Measurements from ENCODE around the gene ACTR5.

The ACTR5 gene

GRCh38 chr20:38725931-38726803, 22.1 kb upstream of the ACTR5 start:
- Mint-ChIP-seq H3K4me3 (peak overlapping the region; percentile 61), H3K36me3 (peaks cover 27% of the 10 kb centered on the region), H3K27ac (no peak overlapping the region), H3K9me3 (no peaks in the 10 kb centered on the region), H3K4me1 (peaks cover 72% of the 10 kb centered on the region)
- ATAC-seq (peak; percentile 53), DNase-seq (ENCODE audit: low spot score in 2 of 2) (peak; percentile 24 to 77)

- DNase-seq (ENCODE audit: low spot score in 2 of 2) (peak; percentile 55 to 84), ATAC-seq (peak; percentile 40)
- Mint-ChIP-seq H3K4me1 (peaks cover 80% of the 10 kb centered on the region), H3K9me3 (no peaks in the 10 kb centered on the region), H3K36me3 (peaks cover 27% of the 10 kb centered on the region), H3K4me3 (peak overlapping the region; percentile 61), H3K27ac (no peak overlapping the region)
Measured at GRCh38 chr20:38726804-38727606, 21.3 kb upstream of the ACTR5 start.

- Mint-ChIP-seq H3K9me3 (no peaks in the 10 kb centered on the region), H3K27ac (no peak overlapping the region), H3K4me1 (peaks cover 80% of the 10 kb centered on the region), H3K4me3 (peak overlapping the region; percentile 61), H3K36me3 (peaks cover 27% of the 10 kb centered on the region)
- ATAC-seq (no peak), DNase-seq (ENCODE audit: low spot score in 2 of 2) (peak in 1 of 2 donors; percentile 60)
Measured at GRCh38 chr20:38727607-38728190, 20.6 kb upstream of the ACTR5 start.

GRCh38 chr20:38728191-38728781, 20.0 kb upstream of the ACTR5 start:
- Mint-ChIP-seq H3K36me3 (peaks cover 27% of the 10 kb centered on the region), H3K27ac (no peak overlapping the region), H3K4me3 (peak overlapping the region; percentile 61), H3K4me1 (peaks cover 76% of the 10 kb centered on the region), H3K9me3 (no peaks in the 10 kb centered on the region)
- DNase-seq (ENCODE audit: low spot score in 2 of 2) (no peak), ATAC-seq (no peak)

GRCh38 chr20:38728911-38729642, 19.2 kb upstream of the ACTR5 start:
- H3K9me3 Mint-ChIP-seq: no peaks in the 10 kb centered on the region
- peaks cover 27% of the 10 kb centered on the region for H3K36me3 Mint-ChIP-seq
- H3K27ac Mint-ChIP-seq: no peak overlapping the region
- ATAC-seq: no peak
- DNase-seq (ENCODE audit: low spot score in 2 of 2): no peak
- H3K4me1 Mint-ChIP-seq: peaks cover 72% of the 10 kb centered on the region
- peak overlapping the region; percentile 64 for H3K4me3 Mint-ChIP-seq

GRCh38 chr20:38729767-38730166, 18.5 kb upstream of the ACTR5 start:
- peaks cover 27% of the 10 kb centered on the region for H3K36me3 Mint-ChIP-seq
- no peaks in the 10 kb centered on the region for H3K9me3 Mint-ChIP-seq
- H3K27ac Mint-ChIP-seq: no peak overlapping the region
- no peak for DNase-seq (ENCODE audit: low spot score in 2 of 2)
- H3K4me1 Mint-ChIP-seq: peaks cover 68% of the 10 kb centered on the region
- ATAC-seq: no peak
- H3K4me3 Mint-ChIP-seq: peak overlapping the region; percentile 64

GRCh38 chr20:38730167-38730988, 17.9 kb upstream of the ACTR5 start:
- Mint-ChIP-seq H3K4me3 (peak overlapping the region; percentile 64), H3K36me3 (peaks cover 27% of the 10 kb centered on the region), H3K4me1 (peaks cover 62% of the 10 kb centered on the region), H3K27ac (no peak overlapping the region), H3K9me3 (no peaks in the 10 kb centered on the region)
- ATAC-seq (no peak), DNase-seq (ENCODE audit: low spot score in 2 of 2) (peak in 1 of 2 donors; percentile 53)

- H3K27ac Mint-ChIP-seq: no peak overlapping the region
- H3K4me1 Mint-ChIP-seq: peaks cover 54% of the 10 kb centered on the region
- H3K36me3 Mint-ChIP-seq: peaks cover 27% of the 10 kb centered on the region
- DNase-seq (ENCODE audit: low spot score in 2 of 2) (peak; percentile 87 to 92), ATAC-seq (peak; percentile 83)
- no peaks in the 10 kb centered on the region for H3K9me3 Mint-ChIP-seq
- peak overlapping the region; percentile 64 for H3K4me3 Mint-ChIP-seq
Measured at GRCh38 chr20:38730989-38731737, 17.1 kb upstream of the ACTR5 start.

- peaks cover 23% of the 10 kb centered on the region for H3K36me3 Mint-ChIP-seq
- H3K4me1 Mint-ChIP-seq: peaks cover 49% of the 10 kb centered on the region
- no peak for ATAC-seq
- H3K27ac Mint-ChIP-seq: no peak overlapping the region
- DNase-seq (ENCODE audit: low spot score in 2 of 2): no peak
- H3K9me3 Mint-ChIP-seq: no peaks in the 10 kb centered on the region
- peak overlapping the region; percentile 64 for H3K4me3 Mint-ChIP-seq
Measured at GRCh38 chr20:38731738-38732113, 16.5 kb upstream of the ACTR5 start.

GRCh38 chr20:38732981-38733380, 15.3 kb upstream of the ACTR5 start:
- Mint-ChIP-seq H3K36me3 (peaks cover 10% of the 10 kb centered on the region), H3K4me1 (peaks cover 36% of the 10 kb centered on the region), H3K4me3 (no peak overlapping the region), H3K27ac (no peak overlapping the region), H3K9me3 (no peaks in the 10 kb centered on the region)
- ATAC-seq: no peak
- no peak for DNase-seq (ENCODE audit: low spot score in 2 of 2)

GRCh38 chr20:38735172-38735571, 13.1 kb upstream of the ACTR5 start:
- H3K27ac Mint-ChIP-seq: no peak overlapping the region
- no peak overlapping the region for H3K4me3 Mint-ChIP-seq
- no peaks in the 10 kb centered on the region for H3K36me3 Mint-ChIP-seq
- H3K9me3 Mint-ChIP-seq: no peaks in the 10 kb centered on the region
- DNase-seq (ENCODE audit: low spot score in 2 of 2): no peak
- peaks cover 18% of the 10 kb centered on the region for H3K4me1 Mint-ChIP-seq
- ATAC-seq: no peak

- DNase-seq (ENCODE audit: low spot score in 2 of 2) (no peak), ATAC-seq (no peak)
- Mint-ChIP-seq H3K27ac (no peak overlapping the region), H3K36me3 (no peaks in the 10 kb centered on the region), H3K4me3 (no peak overlapping the region), H3K9me3 (no peaks in the 10 kb centered on the region), H3K4me1 (no peaks in the 10 kb centered on the region)
Measured at GRCh38 chr20:38737887-38738286, 10.4 kb upstream of the ACTR5 start.

- peaks cover 16% of the 10 kb centered on the region for H3K36me3 Mint-ChIP-seq
Measured at GRCh38 chr20:38745757-38746156, 2.5 kb upstream of the ACTR5 start.

More at GRCh38 chr20:38745757-38746156, 2.5 kb upstream of the ACTR5 start:
- H3K27ac Mint-ChIP-seq: no peak overlapping the region
- no peak overlapping the region for H3K4me3 Mint-ChIP-seq
- no peaks in the 10 kb centered on the region for H3K9me3 Mint-ChIP-seq
- H3K4me1 Mint-ChIP-seq: peaks cover 25% of the 10 kb centered on the region
- DNase-seq (ENCODE audit: low spot score in 2 of 2): no peak
- no peak for ATAC-seq
